HG03521 (cell line): ENCODE measurements around the gene ARHGEF33.
"Not testable (repeated sequence)": the region's sequence is repeated elsewhere in the genome, so short reads cannot be mapped to it uniquely, and the experiment has no call there.

Experiments
- ATAC-seq: cut with Tn5 transposase; IDR thresholded peaks from one replicate; pipeline ENCODE4 v1.9.1; 2021; ENCODE audit warnings: mild to moderate bottlenecking, moderate library complexity; ENCODE audit not compliant: unreplicated experiment

Gene ARHGEF33

DNA sequence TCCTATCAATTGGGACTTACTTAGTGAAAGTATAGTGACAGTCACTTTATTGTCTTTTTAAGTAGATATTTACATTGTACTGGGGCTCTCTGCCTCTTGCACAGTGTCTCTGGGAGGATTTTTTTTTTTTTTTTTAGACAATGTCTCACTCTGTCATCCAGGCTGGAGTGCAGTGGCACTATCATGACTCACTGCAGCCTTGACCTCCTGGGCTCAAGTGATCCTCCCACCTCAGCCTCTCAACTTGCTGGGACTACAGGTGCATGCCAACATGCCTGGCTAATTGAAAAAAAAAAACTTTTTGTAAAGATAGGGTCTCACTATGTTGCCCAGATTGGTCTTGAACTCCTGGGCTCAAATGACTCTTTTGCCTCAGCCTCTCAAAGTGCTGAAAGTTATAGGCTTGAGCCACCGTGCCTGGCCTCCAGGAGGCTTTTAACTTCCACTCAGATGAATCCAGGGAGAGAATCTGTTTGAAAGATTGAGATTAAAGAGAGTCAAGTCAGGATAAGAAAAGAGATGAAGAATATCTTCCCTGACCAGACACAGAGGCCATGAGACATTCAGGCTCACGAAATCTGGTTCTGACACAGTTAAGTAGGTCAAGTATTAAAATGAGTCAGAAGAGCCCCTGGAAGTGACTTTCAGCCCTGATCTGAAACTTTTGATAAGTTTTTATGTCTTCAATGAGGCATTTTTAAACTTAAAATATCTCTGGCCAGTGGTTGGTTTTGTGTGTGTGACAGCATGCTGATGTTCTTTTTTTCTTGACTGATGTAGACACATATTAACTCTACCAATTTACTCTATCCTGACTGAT is 18.3 kb downstream of the ARHGEF33 start:
- ATAC-seq = peak; percentile 87

DNA sequence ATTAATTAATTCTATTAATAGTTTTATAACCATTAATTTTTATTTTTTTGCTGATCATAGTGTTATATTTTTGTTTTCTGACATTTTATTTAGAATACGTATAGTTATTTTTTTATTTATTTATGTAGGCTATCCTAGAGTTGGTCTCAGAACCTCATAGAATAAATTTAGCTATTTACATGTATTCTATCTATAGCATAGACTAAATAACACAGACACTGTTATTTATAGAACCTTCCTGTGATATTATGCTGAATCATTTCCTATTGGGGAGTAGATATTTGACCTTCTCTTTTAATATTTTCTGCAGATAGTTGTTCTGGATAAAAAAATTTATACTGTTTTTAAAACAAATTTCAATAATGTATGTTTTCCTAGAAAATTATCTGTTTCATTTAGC is 20.2 kb downstream of the ARHGEF33 start:
- ATAC-seq = no peak

DNA sequence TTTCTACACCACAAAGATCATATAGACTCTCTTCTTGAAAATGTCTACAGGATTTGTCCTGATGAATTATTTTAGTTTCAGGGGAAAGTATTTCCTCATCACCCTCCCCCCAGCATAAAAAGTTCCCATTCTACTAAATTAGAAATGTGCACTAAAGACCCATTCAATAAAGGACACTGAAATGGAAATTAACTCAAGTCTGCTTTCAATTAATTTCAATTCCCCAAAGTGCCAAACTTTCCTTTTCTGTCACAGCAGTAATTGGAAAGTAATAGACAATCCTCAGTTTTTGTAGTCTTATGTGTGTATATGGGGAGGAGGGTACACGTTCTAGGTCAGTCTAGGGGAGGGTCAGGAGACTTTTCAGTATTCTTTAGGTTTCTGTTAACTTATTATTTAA is 21.5 kb downstream of the ARHGEF33 start:
- ATAC-seq = no peak

DNA sequence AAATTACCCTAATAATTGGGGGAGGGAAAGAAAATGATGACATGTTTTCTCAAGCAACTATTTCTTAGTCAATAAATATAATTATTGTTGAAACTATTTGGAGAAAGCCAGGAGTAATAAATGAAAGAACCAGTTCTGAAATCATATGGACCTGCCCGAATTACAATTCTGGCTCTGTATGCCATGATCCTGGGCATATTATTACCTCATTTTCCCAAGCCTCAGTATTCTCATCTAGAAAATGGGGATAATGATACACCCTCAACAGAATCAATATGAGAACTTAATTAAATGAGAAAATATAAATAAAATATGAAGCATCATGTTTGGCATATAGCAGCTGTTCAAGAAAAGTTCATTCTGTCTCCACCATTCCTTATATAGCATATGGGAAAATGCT is 22.9 kb downstream of the ARHGEF33 start:
- no peak for ATAC-seq

DNA sequence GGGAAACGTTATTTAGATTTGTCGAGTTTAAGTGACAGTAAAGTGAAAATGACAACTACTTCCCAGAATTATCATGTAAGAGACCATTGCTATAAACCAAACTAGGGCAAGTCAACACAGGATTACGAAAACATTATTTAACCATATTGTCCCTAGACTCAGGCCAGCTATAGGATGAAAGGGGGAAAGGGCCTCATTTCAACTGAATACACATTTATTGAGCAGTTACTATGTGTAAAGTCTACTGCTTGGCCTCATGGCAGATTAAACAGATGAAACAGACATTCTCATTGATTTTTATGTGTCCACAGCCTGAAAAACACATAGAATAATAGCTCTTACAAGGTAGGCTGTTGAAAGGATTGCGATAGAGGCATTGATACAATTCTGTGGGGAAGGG is 32.7 kb downstream of the ARHGEF33 start:
- no peak for ATAC-seq

DNA sequence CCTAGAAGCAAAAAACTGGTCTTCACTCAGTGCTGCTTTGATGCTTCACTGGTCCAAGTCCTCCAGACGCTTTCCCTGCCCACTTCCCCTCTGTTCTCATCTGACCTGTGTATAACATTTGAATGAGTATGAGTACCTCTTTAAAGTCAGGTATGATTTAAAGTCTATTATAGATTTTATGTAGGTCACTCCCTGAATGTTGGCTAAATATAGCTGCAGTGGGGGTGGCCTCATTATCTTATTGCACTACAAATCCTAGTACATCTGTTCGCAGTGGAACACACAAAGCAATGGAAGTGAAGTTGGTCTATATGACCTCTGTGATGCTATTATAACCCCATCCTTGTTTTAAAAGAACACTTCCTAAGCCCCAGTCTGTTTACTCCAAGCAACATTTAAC is 33.2 kb downstream of the ARHGEF33 start:
- ATAC-seq = no peak

DNA sequence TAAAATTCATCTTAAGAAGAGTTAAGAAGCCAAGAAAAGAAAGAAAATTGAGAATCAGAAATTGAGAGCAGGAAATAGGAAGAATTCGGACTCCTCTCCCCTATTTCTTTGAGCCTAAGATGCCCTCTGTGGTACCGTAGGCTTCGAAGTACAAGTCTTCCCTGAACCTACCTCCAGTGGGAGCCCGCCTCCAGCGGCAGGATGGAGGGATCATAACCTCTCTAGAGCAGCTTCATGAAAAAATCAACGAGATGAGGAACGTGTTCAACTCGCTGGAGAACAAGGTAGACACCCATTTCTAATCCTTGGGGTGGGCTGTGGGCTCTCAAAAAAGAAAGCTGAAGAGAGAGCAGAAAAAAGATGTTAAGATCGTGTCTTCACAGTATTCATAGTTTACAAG is 36.3 kb downstream of the ARHGEF33 start:
- no peak for ATAC-seq

DNA sequence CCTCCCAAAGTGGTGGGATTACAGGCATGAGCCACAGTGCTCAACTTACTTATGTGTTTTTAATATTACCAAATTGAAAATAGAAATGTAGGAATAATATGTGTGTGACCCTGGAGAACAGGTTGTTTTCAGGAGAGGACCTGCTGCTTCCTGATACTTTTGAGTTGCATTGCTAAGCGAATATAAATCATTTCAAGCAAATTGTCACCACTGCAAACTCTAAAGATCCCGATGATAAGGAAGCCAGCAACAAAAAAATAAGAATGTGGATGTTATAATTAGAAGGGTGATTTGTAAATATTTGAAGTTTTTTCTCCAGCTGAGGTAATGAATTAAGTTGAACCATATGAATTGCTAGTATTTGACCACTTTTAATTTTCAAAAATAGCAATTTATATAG is 40.9 kb downstream of the ARHGEF33 start:
- ATAC-seq = no peak

DNA sequence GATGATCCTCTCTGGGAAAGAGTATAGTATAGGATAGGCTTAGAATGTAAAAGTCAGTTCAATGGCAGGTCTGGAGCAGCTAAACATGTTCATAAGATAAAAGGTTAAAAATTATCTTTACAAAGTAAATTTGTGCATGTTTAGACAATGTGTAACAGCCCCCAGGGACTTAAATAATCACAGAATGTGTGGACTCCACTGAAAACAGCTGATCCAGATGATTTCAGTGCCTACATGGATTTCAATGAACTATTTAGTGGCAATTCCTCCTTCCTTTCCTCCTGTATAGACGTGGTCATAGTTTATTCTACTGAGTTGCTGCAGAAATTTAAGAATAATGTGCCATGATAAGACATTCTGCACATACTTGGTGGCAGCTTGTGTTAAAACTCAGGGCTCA is 42.9 kb downstream of the ARHGEF33 start:
- ATAC-seq = no peak

DNA sequence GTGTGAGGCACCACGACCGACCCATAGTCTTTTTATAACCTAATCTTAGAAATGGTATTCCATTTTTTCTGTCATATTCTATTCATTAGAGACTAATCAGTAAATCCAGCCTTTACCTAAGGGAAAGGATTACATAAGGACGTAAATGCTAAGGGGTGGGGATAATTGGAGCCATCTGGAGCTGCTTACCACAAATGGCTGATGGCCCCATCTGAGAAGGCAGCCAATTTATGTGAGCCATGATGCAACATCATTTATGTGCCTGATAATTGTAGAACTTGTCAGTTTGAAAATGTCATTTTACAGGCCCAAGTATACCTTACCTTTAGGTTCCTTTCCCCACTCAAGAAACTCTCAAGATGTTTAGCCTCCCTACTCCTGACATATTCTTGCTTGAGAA is 44.0 kb downstream of the ARHGEF33 start:
- ATAC-seq = no peak

DNA sequence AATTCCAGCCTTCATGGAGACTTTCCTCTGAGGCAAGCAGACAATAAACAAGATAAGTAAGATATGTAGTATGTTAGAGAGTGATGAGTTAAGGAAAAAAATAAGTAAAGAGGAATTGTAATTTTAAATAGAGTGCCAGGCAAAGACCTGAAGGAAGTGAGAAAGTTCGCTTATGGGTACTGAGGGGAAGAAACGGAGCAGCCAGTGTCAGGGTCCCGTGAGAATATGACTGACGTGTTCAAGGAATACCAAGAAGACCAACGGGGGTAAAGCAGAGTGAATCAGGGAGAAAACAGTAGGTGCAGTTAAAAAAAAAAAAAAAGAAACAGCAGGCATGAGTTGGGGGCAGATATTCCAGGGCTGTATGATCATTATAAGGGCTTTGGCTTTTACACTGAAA is 45.1 kb downstream of the ARHGEF33 start:
- no peak for ATAC-seq

DNA sequence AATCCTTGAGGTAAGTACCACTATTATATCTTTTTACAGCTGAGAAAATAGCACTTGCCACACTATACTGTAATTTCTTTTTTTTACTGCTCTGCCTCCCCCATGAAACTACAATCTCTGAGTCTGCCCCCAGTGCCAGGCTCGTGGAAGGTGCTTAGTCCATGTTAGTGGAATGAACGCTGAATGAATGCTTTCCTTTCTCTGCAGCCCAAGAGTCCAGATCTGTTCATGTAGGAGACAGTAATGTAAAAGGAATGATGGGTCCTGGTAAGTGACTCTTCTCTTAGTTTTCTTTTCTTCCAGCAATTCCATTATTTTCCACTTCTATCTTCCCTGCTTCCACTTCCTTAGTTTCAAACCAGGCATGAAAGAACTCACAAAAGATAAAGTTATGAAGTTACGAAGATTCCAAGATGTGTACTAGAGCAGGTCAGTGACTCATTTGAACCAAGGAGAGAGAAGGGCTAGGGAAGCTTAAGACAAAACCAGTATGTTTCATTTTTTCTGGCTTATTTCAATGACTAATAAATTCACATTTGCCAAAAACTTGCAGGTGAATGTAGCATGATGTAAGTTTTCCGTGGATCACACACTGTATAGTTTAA is 46.0 kb downstream of the ARHGEF33 start:
- no peak for ATAC-seq

DNA sequence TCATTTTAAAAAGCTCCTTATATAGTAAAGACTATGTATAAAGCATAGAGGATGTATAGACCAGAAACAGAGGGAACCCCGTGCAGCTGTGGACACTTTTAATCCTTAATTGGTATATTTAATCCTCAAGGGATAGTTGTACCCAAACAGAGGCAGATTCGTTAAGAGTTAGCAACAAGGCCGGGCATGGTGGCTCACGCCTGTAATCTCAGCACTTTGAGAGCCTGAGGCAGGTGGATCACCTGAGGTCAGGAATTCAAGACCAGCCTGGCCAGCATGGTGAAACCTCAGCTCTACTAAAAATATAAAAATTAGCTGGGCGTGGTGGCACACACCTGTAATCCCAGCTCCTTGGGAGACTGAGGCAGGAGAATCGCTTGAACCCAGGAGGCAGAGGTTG is 46.8 kb downstream of the ARHGEF33 start:
- ATAC-seq = not testable (repeated sequence)

DNA sequence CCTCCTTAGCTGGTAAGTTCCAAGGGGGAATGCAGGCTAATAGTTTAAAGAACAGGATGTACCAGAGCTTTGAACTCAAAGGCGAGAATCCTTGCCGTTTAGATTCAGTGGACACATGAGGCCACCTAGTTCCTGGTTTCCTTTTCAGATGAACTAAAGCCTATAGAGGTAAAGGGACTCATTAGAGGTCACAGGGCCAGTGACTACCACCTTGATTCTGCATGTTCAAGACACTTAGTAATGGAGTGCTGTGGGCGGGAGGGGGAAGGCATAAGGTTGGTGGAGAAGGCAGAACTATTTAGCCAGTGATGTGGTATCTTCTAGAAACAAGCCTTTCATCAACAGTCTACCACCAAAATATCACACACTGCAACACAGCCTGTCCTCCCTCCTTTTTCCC is 47.9 kb downstream of the ARHGEF33 start:
- ATAC-seq = no peak

DNA sequence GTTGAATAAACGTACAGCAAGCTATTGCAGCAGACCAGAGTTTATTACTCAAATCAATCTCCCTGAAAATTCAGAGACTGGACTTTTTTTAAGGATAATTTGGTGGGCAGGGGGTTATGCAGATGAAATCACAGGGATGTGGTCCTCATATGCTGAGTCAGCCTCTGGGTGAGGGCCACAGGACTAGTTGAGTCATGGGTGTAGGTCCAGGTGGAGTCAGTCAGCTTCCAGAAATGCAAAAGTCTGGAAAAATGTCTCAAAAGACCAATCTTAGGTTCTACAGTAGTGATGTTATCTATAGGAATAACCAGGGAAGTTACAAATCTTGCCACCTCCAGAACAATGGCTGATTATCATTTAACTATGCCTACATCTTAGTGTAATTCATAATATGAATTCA is 51.1 kb downstream of the ARHGEF33 start:
- no peak for ATAC-seq

DNA sequence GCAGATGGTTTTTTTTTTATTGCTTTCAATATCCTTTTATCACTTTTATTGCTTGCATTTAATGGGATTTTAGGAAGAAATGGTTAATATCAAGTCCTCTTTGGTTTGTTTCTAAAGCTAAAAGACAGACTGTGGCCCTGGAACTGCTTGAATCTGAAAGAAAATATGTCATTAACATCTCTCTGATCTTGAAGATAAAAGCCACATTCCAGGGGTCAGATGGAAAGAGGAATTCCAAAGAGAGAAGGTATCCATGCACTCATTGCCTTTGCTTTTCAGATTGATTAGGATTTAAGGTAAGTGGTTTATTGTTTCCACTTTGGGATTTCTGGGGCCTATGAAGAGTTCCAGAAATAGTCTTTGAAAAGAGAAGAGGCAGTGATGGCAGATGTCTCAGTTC is 54.1 kb downstream of the ARHGEF33 start:
- no peak for ATAC-seq

DNA sequence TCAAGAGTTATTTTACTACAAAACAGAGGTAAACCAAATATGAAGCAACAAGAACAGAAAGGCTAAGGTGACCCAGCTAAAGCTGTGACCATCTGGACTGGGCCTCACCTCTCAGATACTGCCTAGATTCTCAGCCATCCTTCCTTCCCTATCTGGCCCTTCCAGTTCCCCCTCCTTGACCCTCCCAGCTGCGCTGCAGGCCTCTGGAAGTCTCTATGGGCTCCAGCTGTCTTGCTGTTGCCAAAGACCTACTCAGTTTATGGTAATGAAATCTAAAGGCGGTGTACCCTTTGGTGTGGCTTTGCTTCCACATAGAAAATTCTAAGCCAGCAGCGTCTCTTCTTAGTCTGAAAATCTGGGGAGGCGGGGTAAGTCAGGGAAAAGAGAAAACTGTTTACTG is 55.7 kb downstream of the ARHGEF33 start:
- no peak for ATAC-seq

DNA sequence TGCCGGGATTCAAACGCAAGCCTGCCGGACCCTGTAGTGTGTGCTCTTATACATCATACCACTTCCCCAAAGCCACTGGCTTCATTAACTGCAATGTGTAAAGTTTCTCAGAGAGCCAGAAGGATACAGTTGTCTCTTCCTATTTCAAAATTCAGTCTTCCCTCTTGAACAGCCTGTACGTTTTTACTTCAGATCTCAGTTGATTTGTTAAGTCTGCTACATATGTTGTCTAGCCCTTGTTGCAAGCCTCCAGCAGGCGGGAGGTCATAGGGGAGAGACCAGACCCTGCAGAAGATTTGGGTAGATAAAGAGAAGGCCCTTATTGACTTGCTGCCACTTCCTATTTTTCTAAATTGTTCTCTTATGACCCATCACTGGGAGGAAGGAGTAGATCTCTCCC is 56.2 kb downstream of the ARHGEF33 start:
- no peak for ATAC-seq

DNA sequence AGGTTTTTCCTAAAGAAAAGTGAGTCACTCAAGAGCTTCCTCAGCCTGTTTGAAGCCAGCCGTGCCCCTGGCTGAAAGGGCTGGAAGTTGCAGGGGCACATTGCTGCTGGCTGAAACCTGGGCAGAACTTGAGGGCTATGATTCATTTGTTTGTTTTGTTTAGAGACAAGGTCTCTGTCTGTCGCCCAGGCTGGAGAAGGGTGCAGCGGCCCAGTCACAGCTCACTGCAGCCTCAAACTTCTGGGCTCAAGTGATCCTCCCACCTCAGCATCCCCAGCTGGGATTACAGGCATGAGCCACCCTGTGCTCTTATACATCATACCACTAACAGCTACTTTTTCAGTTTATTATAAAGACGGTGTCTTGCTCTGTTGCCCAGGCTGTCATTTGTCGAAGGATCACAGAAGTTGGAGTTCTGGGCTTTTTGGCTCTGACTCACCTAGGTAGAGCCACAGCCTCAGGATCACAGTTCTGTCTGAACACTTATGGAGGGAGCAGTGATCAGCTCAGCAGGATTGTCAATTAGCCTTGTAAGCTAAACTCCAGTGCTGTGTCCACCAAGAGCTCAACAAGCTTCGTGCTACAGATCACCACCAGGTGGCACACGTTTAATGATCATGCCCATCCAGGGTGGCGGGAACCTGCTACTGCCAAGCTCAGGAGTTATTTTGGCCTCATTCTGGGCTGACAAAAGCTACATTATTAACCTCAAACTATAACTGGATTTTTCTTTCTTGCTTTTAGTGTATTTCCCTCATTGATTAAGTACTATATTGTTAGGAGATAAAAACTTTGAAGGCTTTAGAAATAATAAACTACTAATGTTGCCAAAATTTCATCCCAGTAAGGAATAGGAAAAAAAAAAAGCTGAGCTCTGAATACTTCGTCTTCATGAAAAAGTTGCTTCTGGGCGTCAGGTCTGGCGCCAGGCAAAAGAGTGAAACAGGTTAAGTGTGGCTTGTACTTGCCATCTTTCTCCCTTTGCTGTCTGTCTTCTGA is 57.9 kb downstream of the ARHGEF33 start:
- peak; percentile 73 for ATAC-seq

DNA sequence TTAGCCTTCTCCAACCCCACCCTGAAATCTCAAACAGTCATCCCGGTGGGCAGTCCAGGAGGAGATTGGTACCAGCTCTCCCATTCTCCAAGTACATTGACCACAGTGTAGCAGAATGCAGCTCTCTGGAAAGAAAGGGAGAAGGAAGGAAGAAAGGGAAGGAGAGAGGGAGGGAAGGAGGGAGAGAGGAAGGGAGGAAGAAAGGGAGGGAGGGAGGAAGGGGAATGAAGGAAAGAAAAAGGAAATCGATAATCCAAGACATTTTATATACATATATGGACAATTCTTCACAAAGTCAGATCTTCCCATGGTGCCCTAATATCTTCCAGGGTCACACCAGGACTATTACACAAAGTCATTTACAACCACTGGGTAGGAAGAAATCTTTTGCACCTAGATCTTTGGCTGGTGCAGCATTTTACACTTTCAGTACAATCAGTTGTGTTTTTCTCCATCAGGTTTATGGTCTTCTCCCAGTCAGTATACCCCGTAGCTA is 58.8 kb downstream of the ARHGEF33 start:
- no peak for ATAC-seq

DNA sequence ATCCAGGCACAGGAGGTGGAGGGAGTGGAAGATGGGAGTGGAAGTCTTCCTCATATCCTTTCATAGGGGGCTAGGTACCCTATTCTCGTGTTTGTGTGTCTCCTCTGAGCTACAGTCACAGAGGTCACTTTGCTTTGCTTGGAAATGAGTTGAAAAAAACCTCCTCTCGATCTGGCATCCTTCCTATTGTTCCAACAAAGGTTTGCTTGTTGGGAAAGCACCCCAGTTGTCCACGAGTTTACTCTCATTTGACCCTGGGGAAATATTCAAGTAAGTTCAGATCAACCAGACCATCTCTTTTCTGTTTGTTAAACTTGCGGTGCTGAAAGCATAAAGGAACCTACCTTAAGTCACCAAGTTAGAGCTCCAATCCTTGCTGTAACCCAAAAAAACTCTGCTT is 59.3 kb downstream of the ARHGEF33 start:
- no peak for ATAC-seq
